ENCODE results near the gene FARS2.

DNA sequence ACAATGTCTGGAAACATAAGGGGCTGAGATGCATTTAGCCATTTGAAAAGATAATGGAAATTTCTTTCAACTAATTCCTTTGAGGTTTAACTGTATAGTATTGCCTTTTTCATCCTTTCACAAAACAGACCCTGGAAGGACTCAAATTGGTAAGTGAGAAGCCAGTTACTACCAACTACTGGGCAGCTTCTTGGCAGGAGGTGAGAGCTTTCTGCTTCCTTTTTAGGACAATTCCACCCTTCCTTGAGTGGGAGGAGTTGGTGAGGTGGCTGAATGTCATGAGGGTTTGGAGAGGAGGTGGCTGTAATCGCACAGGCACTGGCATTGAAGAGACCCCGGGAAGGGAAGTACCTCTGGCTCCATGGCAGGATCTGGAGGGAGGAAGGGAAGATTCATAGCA, 404.4 kb downstream of the FARS2 start:
- TF ChIP-seq, protein P1, sequence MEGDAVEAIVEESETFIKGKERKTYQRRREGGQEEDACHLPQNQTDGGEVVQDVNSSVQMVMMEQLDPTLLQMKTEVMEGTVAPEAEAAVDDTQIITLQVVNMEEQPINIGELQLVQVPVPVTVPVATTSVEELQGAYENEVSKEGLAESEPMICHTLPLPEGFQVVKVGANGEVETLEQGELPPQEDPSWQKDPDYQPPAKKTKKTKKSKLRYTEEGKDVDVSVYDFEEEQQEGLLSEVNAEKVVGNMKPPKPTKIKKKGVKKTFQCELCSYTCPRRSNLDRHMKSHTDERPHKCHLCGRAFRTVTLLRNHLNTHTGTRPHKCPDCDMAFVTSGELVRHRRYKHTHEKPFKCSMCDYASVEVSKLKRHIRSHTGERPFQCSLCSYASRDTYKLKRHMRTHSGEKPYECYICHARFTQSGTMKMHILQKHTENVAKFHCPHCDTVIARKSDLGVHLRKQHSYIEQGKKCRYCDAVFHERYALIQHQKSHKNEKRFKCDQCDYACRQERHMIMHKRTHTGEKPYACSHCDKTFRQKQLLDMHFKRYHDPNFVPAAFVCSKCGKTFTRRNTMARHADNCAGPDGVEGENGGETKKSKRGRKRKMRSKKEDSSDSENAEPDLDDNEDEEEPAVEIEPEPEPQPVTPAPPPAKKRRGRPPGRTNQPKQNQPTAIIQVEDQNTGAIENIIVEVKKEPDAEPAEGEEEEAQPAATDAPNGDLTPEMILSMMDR (optimal IDR thresholded peaks at IDR 0.05 in 1 of 3, IDR thresholded peaks at IDR 0.05 in 1 of 3, conservative IDR thresholded peaks at IDR 0.05 in 1 of 3; ENCODE audit: extremely low read depth in 1 of 3, insufficient read depth in 2 of 3, low read length in 3 of 3), result no peak
- TF ChIP-seq EZH2 (IDR thresholded peaks at IDR 0.05; ENCODE audit: low read length), result no peak
